Measurements from ENCODE around the gene RCHY1. TPM values are rescaled to one million over a fixed set of nuclear protein-coding genes. Genes with fewer than 3 reads are reported as not detected.

RCHY1 gene
- total RNA-seq, 2 experiments from 2014 or later, result 28.5 to 34.1 TPM

DNA sequence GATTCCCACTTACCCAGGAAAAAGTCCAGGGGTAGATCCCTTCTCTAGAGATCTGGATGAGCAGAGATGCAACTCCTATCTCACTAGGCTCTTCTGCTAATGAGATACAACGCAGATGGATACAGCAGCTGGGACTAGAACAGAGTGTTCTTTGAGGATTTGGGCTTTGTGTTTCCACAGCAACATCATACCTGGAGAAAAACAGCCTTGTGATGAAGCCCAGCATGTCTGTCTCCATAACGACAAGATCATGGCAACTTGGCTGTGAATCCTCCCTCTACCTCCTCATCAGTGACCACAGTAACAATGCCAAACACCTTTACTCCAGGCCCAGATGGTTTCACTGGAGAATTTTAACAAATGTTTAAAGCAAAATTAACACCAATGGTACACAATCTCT lies 80.1 kb downstream of the RCHY1 start:
- H3K9me3 Mint-ChIP-seq (ENCODE audit: low read depth), result no peaks in the 10 kb centered on the region
- no peaks in the 10 kb centered on the region for H3K36me3 Mint-ChIP-seq
- no peak for DNase-seq
- CTCF ChIA-PET, result no interaction called here
- ATAC-seq, result no peak
- no peak overlapping the region for H3K27ac Mint-ChIP-seq
- no peaks in the 10 kb centered on the region for H3K4me1 Mint-ChIP-seq
- H3K27me3 Mint-ChIP-seq, result peaks cover 24% of the 10 kb centered on the region
- H3K4me3 Mint-ChIP-seq, result no peak overlapping the region

DNA sequence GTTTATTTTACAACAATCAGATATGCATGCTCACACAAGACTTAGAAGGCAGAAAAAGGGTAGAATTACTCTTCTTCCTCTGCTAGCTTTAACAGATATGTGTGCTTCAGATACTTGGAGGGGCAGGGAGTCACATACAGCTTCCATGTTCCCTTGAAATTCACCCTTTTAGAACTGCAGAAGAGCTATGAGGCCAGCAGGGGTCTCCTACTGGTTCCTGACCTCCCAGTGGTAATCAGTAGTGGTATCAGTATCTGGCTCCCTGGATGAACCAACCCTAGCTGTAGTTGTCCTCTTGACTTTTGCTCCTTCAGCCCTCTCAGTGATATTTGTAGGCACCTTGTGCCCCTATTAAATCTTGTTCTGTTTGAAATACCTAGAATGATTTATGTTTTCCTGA lies 81.5 kb downstream of the RCHY1 start:
- H3K27me3 Mint-ChIP-seq, result peaks cover 20% of the 10 kb centered on the region

DNA sequence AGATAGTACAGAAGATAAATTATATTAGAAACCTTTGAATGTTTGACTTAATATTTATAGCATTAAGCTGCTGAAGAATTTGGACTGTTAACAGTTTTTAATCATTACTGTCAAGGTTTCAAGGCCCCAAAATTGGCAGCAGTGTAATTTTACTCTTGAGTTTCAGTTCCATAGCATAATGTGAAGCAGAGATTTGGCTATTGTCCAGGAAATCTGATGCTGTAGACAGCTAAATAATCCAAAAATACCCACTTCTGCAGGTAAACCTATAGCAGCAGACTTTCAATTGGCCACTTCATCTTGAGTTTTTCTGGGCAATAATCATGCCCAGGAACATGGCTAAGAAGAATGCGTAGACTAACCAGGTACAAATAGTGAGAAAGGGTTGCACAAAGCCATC lies 85.0 kb downstream of the RCHY1 start:
- Mint-ChIP-seq H3K4me3 (no peak overlapping the region), H3K27me3 (peaks cover 15% of the 10 kb centered on the region), H3K36me3 (no peaks in the 10 kb centered on the region), H3K27ac (no peak overlapping the region), H3K4me1 (no peaks in the 10 kb centered on the region), H3K9me3 (ENCODE audit: low read depth) (no peaks in the 10 kb centered on the region)
- CTCF ChIA-PET, result no interaction called here
- DNase-seq, result no peak
- ATAC-seq, result no peak

More for the DNA sequence above, 81.5 kb downstream of the RCHY1 start:
- no peaks in the 10 kb centered on the region for H3K36me3 Mint-ChIP-seq
- CTCF ChIA-PET, result interaction anchor here (0.5 kb wide), 1 partner anchor 1346 kb away, joined by 3 read pairs; no protein-coding TSS in a partner anchor
- ATAC-seq (peak; percentile 47), DNase-seq (no peak)
- no peak overlapping the region for H3K27ac Mint-ChIP-seq
- no peaks in the 10 kb centered on the region for H3K9me3 Mint-ChIP-seq (ENCODE audit: low read depth)
- H3K4me1 Mint-ChIP-seq, result no peaks in the 10 kb centered on the region
- H3K4me3 Mint-ChIP-seq, result no peak overlapping the region

Other genes with a start within 250 kb of the RCHY1 start
- gene THAP6, start 70 bp upstream of the RCHY1 start, total RNA-seq, result 10 to 100 TPM; 16.9 to 20.4 TPM
- 1 to 10 TPM in 1 of 2 experiments, under 1 TPM in 1; 0.41 to 3.8 TPM for gene ODAPH, start 41.7 kb upstream of the RCHY1 start, total RNA-seq
- 1 to 10 TPM in 1 of 2 experiments, under 1 TPM in 1; 0.16 to 1.5 TPM for gene CDKL2, start 116.1 kb upstream of the RCHY1 start, total RNA-seq
- 100 to 1,000 TPM; 148 to 230 TPM for gene G3BP2, start 159.0 kb upstream of the RCHY1 start, total RNA-seq
- gene USO1, start 210.2 kb upstream of the RCHY1 start, total RNA-seq, result 10 to 100 TPM; 30.1 to 43.1 TPM

Measured in activated CD8-positive, alpha-beta memory T cell treated with anti-CD3 and anti-CD28 coated beads, Interleukin-2, amount 10 ng/mL, durations not matched to agents 7 days and 5 days (primary cell).